GM23248 (cell line): ENCODE results near the gene SSBP2. TPM values are rescaled to one million over a fixed set of nuclear protein-coding genes. Genes with fewer than 3 reads are reported as not detected.
"Not testable (repeated sequence)": the region's sequence is repeated elsewhere in the genome, so short reads cannot be mapped to it uniquely, and the experiment has no call there.

ENCODE experiments used
- DNase-seq: peaks from one replicate; pipeline ENCODE4 v3.0.0-alpha.2; 2015
- H2AFZ ChIP-seq: fragments of 200-600 bp; sonication (generic); 2 replicates; pipeline ENCODE4 v1.6.1; 2016; ENCODE audit warnings: antibody characterized with exemption
- H3F3A ChIP-seq: fragments of 200-600 bp; sonication (generic); 2 replicates; pipeline ENCODE4 v1.6.1; 2016; ENCODE audit warnings: mild to moderate bottlenecking, antibody characterized with exemption, mixed run types; ENCODE audit not compliant: insufficient read depth
- H3K27ac ChIP-seq: fragments of 200-600 bp; sonication (generic); 2 replicates; pipeline ENCODE4 v1.5.1; 2016; ENCODE audit warnings: mild to moderate bottlenecking
- H3K27me3 ChIP-seq: fragments of 200-600 bp; sonication (generic); replicated peaks from 2 replicates; pipeline ENCODE4 v1.6.1; 2016; ENCODE audit warnings: mild to moderate bottlenecking; ENCODE audit not compliant: insufficient read depth
- H3K36me3 ChIP-seq: fragments of 200-600 bp; sonication (generic); 2 replicates; pipeline ENCODE4 v1.6.1; 2016; ENCODE audit warnings: low read depth, mild to moderate bottlenecking
- H3K4me1 ChIP-seq: fragments of 200-600 bp; sonication (generic); 2 replicates; pipeline ENCODE4 v1.6.1; 2016; ENCODE audit warnings: mild to moderate bottlenecking; ENCODE audit not compliant: insufficient read depth
- H3K4me2 ChIP-seq: fragments of 200-600 bp; sonication (generic); one replicate; pipeline ENCODE4 v1.6.1; 2016; ENCODE audit warnings: mild to moderate bottlenecking; ENCODE audit not compliant: unreplicated experiment
- H3K4me3 ChIP-seq: fragments of 200-600 bp; sonication (generic); 2 replicates; pipeline ENCODE4 v1.5.1; 2016; ENCODE audit warnings: mild to moderate bottlenecking
- H3K79me2 ChIP-seq: fragments of 200-600 bp; sonication (generic); 2 replicates; pipeline ENCODE4 v1.6.1; 2016; ENCODE audit warnings: mild to moderate bottlenecking; ENCODE audit not compliant: insufficient read depth
- H3K9ac ChIP-seq: fragments of 200-600 bp; sonication (generic); 2 replicates; pipeline ENCODE4 v1.6.1; 2016; ENCODE audit warnings: mild to moderate bottlenecking
- H3K9me2 ChIP-seq: fragments of 200-600 bp; sonication (generic); 2 replicates; pipeline ENCODE4 v1.6.1; 2016; ENCODE audit warnings: mixed run types, mild to moderate bottlenecking, moderate library complexity; ENCODE audit not compliant: insufficient read depth
- H3K9me3 ChIP-seq: fragments of 200-600 bp; sonication (generic); one replicate; pipeline ENCODE4 v1.6.1; 2017; ENCODE audit warnings: low read depth
- H4K20me1 ChIP-seq: fragments of 200-600 bp; sonication (generic); 2 replicates; pipeline ENCODE4 v1.6.0; 2016; ENCODE audit not compliant: insufficient read depth
- EZH2 ChIP-seq: fragments of 200-600 bp; sonication (generic); IDR thresholded peaks from 2 replicates; pipeline ENCODE4 v1.6.1; 2018; ENCODE audit warnings: antibody characterized with exemption, mild to moderate bottlenecking; ENCODE audit not compliant: insufficient read depth, poor library complexity, severe bottlenecking
- EZH2phosphoT487 ChIP-seq: fragments of 200-600 bp; sonication (generic); IDR thresholded peaks from 2 replicates; pipeline ENCODE4 v1.6.1; 2018; ENCODE audit warnings: antibody characterized with exemption, moderate library complexity, mild to moderate bottlenecking, low read depth; ENCODE audit not compliant: insufficient read depth
- WGBS, 2 experiments: methylation state at CpG; one replicate each; pipeline ENCODE4 v1.1.6; 2015 to 2017; ENCODE audit warnings: low lambda C conversion rate in 2 of 2, low coverage in 1 of 2; ENCODE audit errors: missing lambda C conversion rate in 2 of 2; 5-methylcytosine and 5-hydroxymethylcytosine counted together
- in situ Hi-C: fragments of 300-500 bp; cut with MboI; formaldehyde crosslinking; loops from 2 replicates; pipeline ENCODE4 v1.15.0; 2020
- polyA plus RNA-seq: library from polyadenylated mRNA; unstranded; fragments of >200 nt; fragmentation: Nextera tagmentation; extraction: Ambion mirVana; gene quantifications from 2 replicates; pipeline ENCODE4 v1.2.1, GENCODE V29; 2016
- total RNA-seq: library from RNA; depleted of rRNA; stranded (reverse); fragments of >200 nt; shearing (Covaris generic); gene quantifications from 2 replicates; pipeline ENCODE4 v1.2.3, GENCODE V29; 2014

SSBP2 gene
- total and polyA plus RNA-seq, 2 experiments from 2014 or later, result 25.5 to 40.0 TPM

- no peak for TF ChIP-seq EZH2phosphoT487
- no peak for TF ChIP-seq EZH2
- Histone ChIP-seq H3K79me2 (peaks cover 66% of the 10 kb centered on the region), H3K4me2 (no peak overlapping the region)
Measured at GRCh38 chr5:81685471-81685870, 65.4 kb downstream of the SSBP2 start.

GRCh38 chr5:81679885-81680284 lies 71.0 kb downstream of the SSBP2 start:
- no peaks in the 10 kb centered on the region for H3K9me2 ChIP-seq
- no peaks in the 10 kb centered on the region for H3K36me3 ChIP-seq
- 33 to 64% methylated on average over 1 of the region's 1 CpG for WGBS, 2 experiments
- DNase-seq, result no peak
- no peaks in the 10 kb centered on the region for H3K9me3 ChIP-seq
- H3K79me2 ChIP-seq, result peaks cover 87% of the 10 kb centered on the region
- H3F3A ChIP-seq, result no peaks in the 10 kb centered on the region
- no peak overlapping the region for H3K4me2 ChIP-seq
- no peak overlapping the region for H3K9ac ChIP-seq
- no peak for TF ChIP-seq EZH2
- in situ Hi-C loops, result no loop called here
- H3K4me3 ChIP-seq, result no peak overlapping the region
- no peak overlapping the region for H2AFZ ChIP-seq
- H3K27me3 ChIP-seq, result no peaks in the 10 kb centered on the region
- H4K20me1 ChIP-seq, result no peaks in the 10 kb centered on the region
- H3K27ac ChIP-seq, result no peak overlapping the region
- no peaks in the 10 kb centered on the region for H3K4me1 ChIP-seq

More at GRCh38 chr5:81685471-81685870, 65.4 kb downstream of the SSBP2 start:
- no peak overlapping the region for H3K27ac ChIP-seq
- no peaks in the 10 kb centered on the region for H3F3A ChIP-seq
- no peaks in the 10 kb centered on the region for H4K20me1 ChIP-seq
- H3K9ac ChIP-seq, result no peak overlapping the region
- H3K4me1 ChIP-seq, result no peaks in the 10 kb centered on the region
- no peak for DNase-seq
- no peaks in the 10 kb centered on the region for H3K9me3 ChIP-seq
- 95 to 97% methylated on average over 2 of the region's 2 CpGs for WGBS, 2 experiments
- no peaks in the 10 kb centered on the region for H3K27me3 ChIP-seq
- in situ Hi-C loops, result no loop called here
- H3K9me2 ChIP-seq, result no peaks in the 10 kb centered on the region
- H2AFZ ChIP-seq, result no peak overlapping the region
- H3K36me3 ChIP-seq, result peaks cover 3% of the 10 kb centered on the region; the same call in 1 of the 2 replicates
- no peak overlapping the region for H3K4me3 ChIP-seq

DNA sequence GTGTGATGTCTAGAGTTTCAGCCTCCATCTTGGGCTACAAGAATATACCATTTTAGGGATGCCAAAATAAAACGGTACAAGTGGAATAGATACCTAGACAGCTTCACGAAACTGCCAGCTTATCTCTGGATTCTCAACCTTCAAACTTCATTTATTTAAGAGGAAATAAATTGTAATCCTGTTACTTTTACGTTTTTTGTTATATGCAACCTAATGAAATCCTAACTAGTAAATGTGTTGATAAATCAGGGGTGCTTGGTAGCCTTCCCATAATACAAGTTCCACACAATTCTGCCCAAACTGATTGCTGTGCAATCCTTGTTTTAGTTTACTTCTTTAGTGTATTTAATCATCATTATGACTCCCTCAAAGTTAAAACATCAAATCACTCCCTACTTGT lies 75.5 kb downstream of the SSBP2 start:
- Histone ChIP-seq H3K9me2 (no peaks in the 10 kb centered on the region), H3K27ac (no peak overlapping the region), H3K9ac (no peak overlapping the region), H3K27me3 (no peaks in the 10 kb centered on the region), H4K20me1 (no peaks in the 10 kb centered on the region), H3F3A (no peaks in the 10 kb centered on the region), H3K9me3 (no peaks in the 10 kb centered on the region), H3K79me2 (peaks cover 69% of the 10 kb centered on the region), H3K36me3 (no peaks in the 10 kb centered on the region), H3K4me3 (no peak overlapping the region), H3K4me1 (no peaks in the 10 kb centered on the region), H3K4me2 (no peak overlapping the region), H2AFZ (no peak overlapping the region)
- no peak for DNase-seq
- in situ Hi-C loops, result no loop called here
- TF ChIP-seq EZH2phosphoT487 (no peak), EZH2 (no peak)
- 80 to 87% methylated on average over 3 of the region's 3 CpGs for WGBS, 2 experiments

DNA sequence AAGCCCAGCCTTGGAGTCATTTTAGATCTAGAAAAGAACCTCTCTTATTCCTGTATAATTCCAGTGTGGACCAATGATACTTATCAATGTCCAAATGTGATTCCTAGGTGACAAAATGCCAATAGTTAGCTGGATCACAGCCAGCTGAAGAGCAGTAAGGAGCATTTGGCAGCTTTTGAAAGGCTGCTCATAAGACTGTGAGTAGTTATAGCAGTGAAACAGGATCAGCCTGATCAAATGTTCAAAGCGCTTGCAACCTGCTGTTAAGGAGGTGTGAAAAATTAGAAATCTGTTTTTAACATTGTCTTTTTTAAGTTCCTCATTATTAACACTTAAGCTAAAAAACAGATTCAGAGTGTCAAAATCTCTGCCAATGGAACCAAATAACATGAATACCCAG lies 85.1 kb downstream of the SSBP2 start:
- Histone ChIP-seq H3K9me3 (no peaks in the 10 kb centered on the region), H3K36me3 (no peaks in the 10 kb centered on the region), H3K9ac (no peak overlapping the region), H3F3A (no peaks in the 10 kb centered on the region), H3K27me3 (no peaks in the 10 kb centered on the region), H3K79me2 (peaks cover 31% of the 10 kb centered on the region; the same call in 1 of the 2 replicates), H3K4me2 (no peak overlapping the region), H3K9me2 (no peaks in the 10 kb centered on the region), H3K4me1 (no peaks in the 10 kb centered on the region), H2AFZ (no peak overlapping the region), H3K27ac (no peak overlapping the region), H4K20me1 (no peaks in the 10 kb centered on the region), H3K4me3 (no peak overlapping the region)
- TF ChIP-seq EZH2phosphoT487, result no peak
- no peak for TF ChIP-seq EZH2
- in situ Hi-C loops, result no loop called here
- WGBS, 2 experiments, result 86 to 100% methylated on average over 1 of the region's 1 CpG
- no peak for DNase-seq

DNA sequence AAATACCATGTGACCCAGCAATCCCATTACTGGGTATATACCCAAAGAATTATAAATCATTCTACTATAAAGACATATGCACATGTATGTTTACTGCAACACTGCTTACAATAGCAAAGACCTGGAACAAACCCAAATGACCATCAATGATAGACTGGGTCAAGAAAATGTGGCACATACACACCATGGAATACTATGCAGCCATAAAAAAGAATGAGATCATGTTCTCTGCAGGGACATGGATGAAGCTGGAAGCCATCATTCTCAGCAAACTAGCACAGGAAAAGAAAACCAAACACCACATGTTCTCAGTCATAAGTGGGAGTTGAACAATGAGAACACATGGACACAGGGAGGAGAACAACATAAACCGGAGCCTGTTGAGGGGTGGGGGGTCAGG lies 90.3 kb downstream of the SSBP2 start:
- H3K79me2 ChIP-seq, result peaks cover 42% of the 10 kb centered on the region
- DNase-seq, H3K9me3 ChIP-seq, H3K4me1 ChIP-seq, H3K9me2 ChIP-seq, H3K27me3 ChIP-seq, H4K20me1 ChIP-seq, H3K4me3 ChIP-seq, in situ Hi-C loops, H3K4me2 ChIP-seq, H2AFZ ChIP-seq, H3K9ac ChIP-seq, H3K36me3 ChIP-seq, H3K27ac ChIP-seq, H3F3A ChIP-seq: not testable (repeated sequence)
- WGBS, 2 experiments, result 92 to 100% methylated on average over 1 of the region's 1 CpG
